PC-3 (cell line): Measurements from ENCODE around the gene FUT8.

ENCODE experiments used
- CTCF ChIP-seq: fragments of 300-600 bp; sonication (generic); conservative IDR thresholded peaks from 2 replicates; pipeline ENCODE4 v1.5.1; 2017; ENCODE audit warnings: antibody characterized with exemption, low read depth, mild to moderate bottlenecking, low read length
- EZH2 ChIP-seq: fragments of 300-600 bp; sonication (generic); IDR thresholded peaks from one replicate; pipeline ENCODE4 v1.6.1; 2017; ENCODE audit warnings: antibody characterized with exemption, mild to moderate bottlenecking, low read length; ENCODE audit not compliant: unreplicated experiment
- EZH2phosphoT487 ChIP-seq: fragments of 300-600 bp; sonication (generic); IDR thresholded peaks from 2 replicates; pipeline ENCODE4 v1.6.1; 2018; ENCODE audit warnings: mild to moderate bottlenecking, antibody characterized with exemption, low read length, borderline replicate concordance

GRCh38 chr14:65772466-65772865 is 359.9 kb downstream of the FUT8 start:
- no peak for TF ChIP-seq CTCF
- no peak for TF ChIP-seq EZH2
- no peak for TF ChIP-seq EZH2phosphoT487
